ENCODE measurements around the gene KLHDC4. TPM values are rescaled to one million over a fixed set of nuclear protein-coding genes. Genes with fewer than 3 reads are reported as not detected.
"Not testable (repeated sequence)": the region's sequence is repeated elsewhere in the genome, so short reads cannot be mapped to it uniquely, and the experiment has no call there.

Gene KLHDC4
- total RNA-seq, 1 experiment from 2014 or later, result 76.2 TPM

DNA sequence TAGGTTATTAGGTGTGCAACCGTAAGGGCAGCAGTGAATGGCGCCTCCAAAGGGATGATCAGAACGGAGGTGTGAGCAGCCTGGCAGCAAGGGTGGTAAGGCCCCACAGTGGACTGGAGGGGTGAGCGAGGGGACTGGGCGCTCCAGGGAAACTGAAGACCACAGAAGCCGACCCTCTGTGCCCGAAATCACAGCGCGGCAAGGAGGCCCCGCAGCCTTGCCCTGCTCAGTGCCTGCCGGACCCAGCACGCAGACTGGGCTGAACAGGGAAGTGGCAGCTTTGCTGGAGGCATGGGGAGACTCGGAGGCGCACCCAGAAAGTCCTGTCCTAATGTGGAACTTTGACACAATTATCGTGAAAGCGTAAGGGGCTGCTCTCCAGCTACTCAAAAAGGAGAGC lies 38.4 kb downstream of the KLHDC4 start:
- Histone ChIP-seq H3K4me2 (ENCODE audit: insufficient read depth, insufficient read length, low read length) (no peak overlapping the region), H3K79me1 (ENCODE audit: insufficient read depth, low read depth, low read length, poor library complexity, severe bottlenecking) (no peaks in the 10 kb centered on the region), H2BK5ac (ENCODE audit: insufficient read length, low read length) (no peak overlapping the region), H4K91ac (ENCODE audit: insufficient read length, low read depth, low read length) (no peak overlapping the region), H3K79me2 (ENCODE audit: insufficient read depth, low read length) (peaks cover 3% of the 10 kb centered on the region; the same call in 1 of the 2 replicates), H3K56ac (ENCODE audit: insufficient read length, low read depth, low read length) (no peak overlapping the region), H3K23me2 (ENCODE audit: insufficient read length, low read depth, low read length, poor library complexity, severe bottlenecking) (no peaks in the 10 kb centered on the region), H3K27me3 (ENCODE audit: insufficient read depth, low read length) (no peaks in the 10 kb centered on the region), H4K8ac (replicated peaks; ENCODE audit: insufficient read length, low read depth, low read length) (no peak overlapping the region), H2BK15ac (ENCODE audit: low read depth, low read length) (no peak overlapping the region), H3K9me3 (ENCODE audit: control insufficient read depth, low read depth, low read length) (no peaks in the 10 kb centered on the region), H3K4me1 (ENCODE audit: insufficient read depth, low read length) (no peaks in the 10 kb centered on the region), H3K18ac (ENCODE audit: insufficient read length, low read depth, low read length) (no peak overlapping the region), H3K4ac (ENCODE audit: low read depth, low read length) (no peak overlapping the region), H3K27ac (ENCODE audit: insufficient read length, low read depth, low read length) (no peak overlapping the region), H4K20me1 (ENCODE audit: control insufficient read depth, insufficient read depth, insufficient read length) (no peaks in the 10 kb centered on the region), H3K14ac (ENCODE audit: insufficient read depth, low read length) (no peak overlapping the region), H4K5ac (ENCODE audit: insufficient read length, low read depth, low read length) (no peak overlapping the region), H2BK120ac (ENCODE audit: low read depth, low read length, poor library complexity, severe bottlenecking) (no peak overlapping the region), H2AFZ (ENCODE audit: low read length) (no peak overlapping the region), H2BK20ac (ENCODE audit: low read depth, low read length, poor library complexity, severe bottlenecking) (no peak overlapping the region), H3K9ac (ENCODE audit: extremely low read depth, insufficient read length, low read length) (no peak overlapping the region), H3T11ph (ENCODE audit: low read length) (no peak overlapping the region), H3K23ac (ENCODE audit: insufficient read length, low read depth, low read length) (no peak overlapping the region), H2AK5ac (ENCODE audit: insufficient read length, low read length) (no peak overlapping the region), H2BK12ac (ENCODE audit: insufficient read length, low read depth, low read length) (no peak overlapping the region)
- peaks cover 37 to 85% (median 74%) of the 10 kb centered on the region in 3 experiments for H3K36me3 Mint-ChIP-seq (ENCODE audit: insufficient read depth in 1 of 3, low read depth in 3 of 3)
- TF ChIP-seq, protein P1, sequence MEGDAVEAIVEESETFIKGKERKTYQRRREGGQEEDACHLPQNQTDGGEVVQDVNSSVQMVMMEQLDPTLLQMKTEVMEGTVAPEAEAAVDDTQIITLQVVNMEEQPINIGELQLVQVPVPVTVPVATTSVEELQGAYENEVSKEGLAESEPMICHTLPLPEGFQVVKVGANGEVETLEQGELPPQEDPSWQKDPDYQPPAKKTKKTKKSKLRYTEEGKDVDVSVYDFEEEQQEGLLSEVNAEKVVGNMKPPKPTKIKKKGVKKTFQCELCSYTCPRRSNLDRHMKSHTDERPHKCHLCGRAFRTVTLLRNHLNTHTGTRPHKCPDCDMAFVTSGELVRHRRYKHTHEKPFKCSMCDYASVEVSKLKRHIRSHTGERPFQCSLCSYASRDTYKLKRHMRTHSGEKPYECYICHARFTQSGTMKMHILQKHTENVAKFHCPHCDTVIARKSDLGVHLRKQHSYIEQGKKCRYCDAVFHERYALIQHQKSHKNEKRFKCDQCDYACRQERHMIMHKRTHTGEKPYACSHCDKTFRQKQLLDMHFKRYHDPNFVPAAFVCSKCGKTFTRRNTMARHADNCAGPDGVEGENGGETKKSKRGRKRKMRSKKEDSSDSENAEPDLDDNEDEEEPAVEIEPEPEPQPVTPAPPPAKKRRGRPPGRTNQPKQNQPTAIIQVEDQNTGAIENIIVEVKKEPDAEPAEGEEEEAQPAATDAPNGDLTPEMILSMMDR (conservative IDR thresholded peaks at IDR 0.05), result no peak
- no peaks in the 10 kb centered on the region for H3K9me3 Mint-ChIP-seq
- H3K4me3 Mint-ChIP-seq, result no peak overlapping the region
- peaks cover 0 to 1% of the 10 kb centered on the region in 2 experiments; a peak in 1 of 4 replicates for H3K4me1 Mint-ChIP-seq
- peak overlapping the region; percentile 40 to 87 (median 51); a peak in 4 of 7 replicates for H3K27ac Mint-ChIP-seq
- no peak for DNase-seq
- H3K27me3 Mint-ChIP-seq (ENCODE audit: low read depth), result no peaks in the 10 kb centered on the region
- WGBS (ENCODE audit: extremely low coverage, insufficient read length, low lambda C conversion rate), result no CpG with 5 or more reads among the region's 16 CpGs

DNA sequence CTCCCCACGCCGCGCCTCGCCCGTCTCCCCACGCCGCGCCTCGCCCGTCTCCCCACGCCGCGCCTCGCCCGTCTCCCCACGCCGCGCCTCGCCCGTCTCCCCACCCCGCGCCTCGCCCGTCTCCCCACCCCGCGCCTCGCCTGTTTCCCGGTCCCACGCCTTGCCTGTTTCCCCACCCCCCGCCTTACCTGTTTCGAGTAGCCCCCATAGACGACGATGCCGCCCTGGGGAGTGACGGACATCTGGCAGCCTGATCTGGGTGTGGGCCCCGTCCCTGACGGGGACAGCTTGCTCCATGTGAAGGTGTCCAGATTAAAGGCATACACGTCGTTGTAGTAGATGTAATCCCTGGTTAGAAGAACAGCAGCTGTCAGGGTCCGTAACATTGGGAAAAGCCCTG lies 39.2 kb downstream of the KLHDC4 start:
- not testable (repeated sequence) for H3K27me3 Mint-ChIP-seq (ENCODE audit: low read depth); DNase-seq; H4K8ac ChIP-seq (replicated peaks; ENCODE audit: insufficient read length, low read depth, low read length); H3K14ac ChIP-seq (ENCODE audit: insufficient read depth, low read length); H2BK120ac ChIP-seq (ENCODE audit: low read depth, low read length, poor library complexity, severe bottlenecking); H3K9me3 Mint-ChIP-seq; H3K23me2 ChIP-seq (ENCODE audit: insufficient read length, low read depth, low read length, poor library complexity, severe bottlenecking); H2BK12ac ChIP-seq (ENCODE audit: insufficient read length, low read depth, low read length); H3K9me3 ChIP-seq (ENCODE audit: control insufficient read depth, low read depth, low read length); H3K79me1 ChIP-seq (ENCODE audit: insufficient read depth, low read depth, low read length, poor library complexity, severe bottlenecking); H3K27me3 ChIP-seq (ENCODE audit: insufficient read depth, low read length); H3K4ac ChIP-seq (ENCODE audit: low read depth, low read length); H4K5ac ChIP-seq (ENCODE audit: insufficient read length, low read depth, low read length); H3K4me3 Mint-ChIP-seq; H3K4me2 ChIP-seq (ENCODE audit: insufficient read depth, insufficient read length, low read length); H3K27ac ChIP-seq (ENCODE audit: insufficient read length, low read depth, low read length); H2BK20ac ChIP-seq (ENCODE audit: low read depth, low read length, poor library complexity, severe bottlenecking); H3K23ac ChIP-seq (ENCODE audit: insufficient read length, low read depth, low read length); H3K4me1 ChIP-seq (ENCODE audit: insufficient read depth, low read length); H2AFZ ChIP-seq (ENCODE audit: low read length); H3K79me2 ChIP-seq (ENCODE audit: insufficient read depth, low read length); H2AK5ac ChIP-seq (ENCODE audit: insufficient read length, low read length); H3K4me1 Mint-ChIP-seq; H3K56ac ChIP-seq (ENCODE audit: insufficient read length, low read depth, low read length); H4K91ac ChIP-seq (ENCODE audit: insufficient read length, low read depth, low read length); H3K18ac ChIP-seq (ENCODE audit: insufficient read length, low read depth, low read length); H4K20me1 ChIP-seq (ENCODE audit: control insufficient read depth, insufficient read depth, insufficient read length); H3T11ph ChIP-seq (ENCODE audit: low read length); H3K9ac ChIP-seq (ENCODE audit: extremely low read depth, insufficient read length, low read length); H2BK15ac ChIP-seq (ENCODE audit: low read depth, low read length); H2BK5ac ChIP-seq (ENCODE audit: insufficient read length, low read length)
- WGBS (ENCODE audit: extremely low coverage, insufficient read length, low lambda C conversion rate), result no CpG with 5 or more reads among the region's 40 CpGs
- Mint-ChIP-seq H3K36me3 (ENCODE audit: insufficient read depth in 1 of 3, low read depth in 3 of 3) (peaks cover 45 to 89% (median 77%) of the 10 kb centered on the region in 3 experiments), H3K27ac (peak overlapping the region in 2 of 3 experiments; percentile 42 to 54; a peak in 2 of 7 replicates)

Measured in H9 (cell line).